Adrenal gland (tissue), 12 donors: Measurements from ENCODE around the gene TMEM132C. TPM values are rescaled to one million over a fixed set of nuclear protein-coding genes. Genes with fewer than 3 reads are reported as not detected.

Experiments
- DNase-seq, 7 donors: peaks; one replicate each; pipeline ENCODE4 v3.0.0-alpha.2; 2019 to 2020
- H3K27ac ChIP-seq, 5 donors: fragments of 200-600 bp; sonication (generic) in 4 of 5; 1 replicate in 3 of 5; 2 replicates in 2 of 5; pipeline versions ENCODE4 v1.5.1 to v1.8.0; 2016 to 2020; ENCODE audit warnings: mild to moderate bottlenecking in 1 of 5
- H3K27me3 ChIP-seq: fragments of 200-600 bp; 2 replicates; pipeline ENCODE4 v1.8.0; 2021
- H3K36me3 ChIP-seq, 2 donors: fragments of 200-600 bp; replicated peaks in 1 of 2; 1 replicate in 1 of 2; 2 replicates in 1 of 2; pipeline versions ENCODE4 v1.5.1 to v1.8.0; 2018 to 2022
- H3K4me1 ChIP-seq, 2 donors: fragments of 200-600 bp; replicated peaks in 1 of 2; 1 replicate in 1 of 2; 2 replicates in 1 of 2; pipeline versions ENCODE4 v1.5.1 to v1.8.0; 2018 to 2021
- H3K4me3 ChIP-seq, 4 donors: fragments of 200-600 bp; sonication (generic) in 3 of 4; one replicate each; pipeline ENCODE4 v1.5.1; 2016 to 2018
- H3K9me3 ChIP-seq, 3 donors: fragments of 200-600 bp; sonication (generic) in 1 of 3; replicated peaks in 1 of 3; 1 replicate in 2 of 3; 2 replicates in 1 of 3; pipeline versions ENCODE4 v1.5.1 to v1.8.0; 2016 to 2021
- POLR2A ChIP-seq, 2 donors: fragments of 450-650 bp; IDR thresholded peaks; one replicate each; pipeline ENCODE4 v1.6.1; 2017; ENCODE audit warnings: antibody characterized with exemption in 2 of 2, mild to moderate bottlenecking in 2 of 2, moderate library complexity in 1 of 2
- WGBS, 4 donors: extraction: QIAGEN DNeasy Blood & Tissue Kit in 2 of 4; methylation state at CpG; one replicate each; pipeline versions ENCODE4 v1.1.5 to v1.1.7; 2013 to 2017; 5-methylcytosine and 5-hydroxymethylcytosine counted together
- intact Hi-C, 2 donors: fragments of 100-400 bp; cut with DNase I; formaldehyde crosslinking; loops; one replicate each; pipeline versions ENCODE4 v1.14.1 to v1.15.0; 2022 to 2023
- polyA plus RNA-seq, 3 donors: library from polyadenylated mRNA; stranded (reverse); fragments of 200-250 nt in 2 of 3; fragments of 350-450 nt in 1 of 3; fragmentation: Illumina TruSeq in 1 of 3; extraction: RNeasy Lipid Tissue Mini Kit (QIAGEN cat#74804) in 1 of 3; gene quantifications; one replicate each; pipeline ENCODE4 v1.2.3, GENCODE V29; 2013 to 2014
- total RNA-seq, 9 donors: library from RNA; depleted of rRNA in 4 of 9; stranded (reverse); fragments of >200 nt in 4 of 9; fragments of 120-200 nt in 1 of 9; fragmentation: NEBNext Ultra II Directional in 1 of 9; extraction: Animal tissue kit (Norgen Biotek cat#: 25700) in 1 of 9; gene quantifications; one replicate each; pipeline versions ENCODE4 v1.1.0 to v1.2.4, GENCODE V29; 2013 to 2023
- TF ChIP-seq, protein P1 (sequence below), 6 experiments: fragments of 450-650 bp in 4 of 6; fragments of 200-600 bp in 2 of 6; sonication (generic) in 1 of 6; IDR thresholded peaks; 1 replicate in 5 of 6; 2 replicates in 1 of 6; pipeline versions ENCODE4 v1.5.1 to v1.8.0; 2016 to 2021; ENCODE audit warnings: antibody characterized with exemption in 6 of 6, mild to moderate bottlenecking in 2 of 6, moderate library complexity in 1 of 6
- donor health status: healthy with polysubstance abuse.
- donor health status: Bipolar disorder and iron deficiency.
- donor health status: DM: yes; HTN: yes; CAD: no.
- donor health status: DM: no; HTN: no; CAD: no.
- donor health status: DM: no; HTN: no; CAD: no.
- donor health status: DM: yes; HTN: yes; CAD: no.

TMEM132C gene
- total and polyA plus RNA-seq, 12 donors: 1.2 to 4.2 (median 2.5) TPM

DNA sequence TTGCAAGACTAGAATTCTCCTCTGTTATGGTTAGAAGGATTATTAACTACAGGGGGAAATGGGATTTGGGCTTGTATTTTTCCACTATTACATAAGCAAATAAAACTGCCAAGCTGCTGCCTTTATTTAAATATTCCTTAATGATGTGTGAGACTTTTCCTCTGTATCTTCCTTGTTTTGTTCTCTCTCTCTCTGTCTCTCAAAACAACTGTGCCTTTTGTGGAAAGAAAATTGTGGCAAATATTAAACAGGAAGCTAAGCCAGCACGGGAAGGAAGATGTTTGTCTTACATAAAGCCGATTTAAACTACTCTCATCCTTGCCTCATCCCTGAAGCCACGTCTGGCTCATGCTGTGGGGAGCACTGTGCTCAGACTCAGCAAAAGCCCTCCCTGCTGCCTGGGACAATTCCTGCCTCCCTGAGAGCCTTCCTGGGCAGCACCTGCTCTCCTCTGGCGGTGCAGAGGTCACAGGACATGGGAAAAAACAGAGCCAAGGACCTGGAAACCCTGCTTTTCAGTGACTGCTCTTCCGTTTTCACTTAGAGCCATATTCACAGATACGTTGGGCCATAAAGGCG is 319.6 kb downstream of the TMEM132C start:
- Histone ChIP-seq H3K4me3 (no peak overlapping the region), H3K4me1 (no peaks in the 10 kb centered on the region), H3K36me3 (no peaks in the 10 kb centered on the region), H3K27ac (no peak overlapping the region), H3K27me3 (no peaks in the 10 kb centered on the region), H3K9me3 (no peaks in the 10 kb centered on the region)
- 44 to 50% (median 47%) methylated on average over 7 of the region's 7 CpGs for WGBS, 4 donors
- TF ChIP-seq, protein P1, sequence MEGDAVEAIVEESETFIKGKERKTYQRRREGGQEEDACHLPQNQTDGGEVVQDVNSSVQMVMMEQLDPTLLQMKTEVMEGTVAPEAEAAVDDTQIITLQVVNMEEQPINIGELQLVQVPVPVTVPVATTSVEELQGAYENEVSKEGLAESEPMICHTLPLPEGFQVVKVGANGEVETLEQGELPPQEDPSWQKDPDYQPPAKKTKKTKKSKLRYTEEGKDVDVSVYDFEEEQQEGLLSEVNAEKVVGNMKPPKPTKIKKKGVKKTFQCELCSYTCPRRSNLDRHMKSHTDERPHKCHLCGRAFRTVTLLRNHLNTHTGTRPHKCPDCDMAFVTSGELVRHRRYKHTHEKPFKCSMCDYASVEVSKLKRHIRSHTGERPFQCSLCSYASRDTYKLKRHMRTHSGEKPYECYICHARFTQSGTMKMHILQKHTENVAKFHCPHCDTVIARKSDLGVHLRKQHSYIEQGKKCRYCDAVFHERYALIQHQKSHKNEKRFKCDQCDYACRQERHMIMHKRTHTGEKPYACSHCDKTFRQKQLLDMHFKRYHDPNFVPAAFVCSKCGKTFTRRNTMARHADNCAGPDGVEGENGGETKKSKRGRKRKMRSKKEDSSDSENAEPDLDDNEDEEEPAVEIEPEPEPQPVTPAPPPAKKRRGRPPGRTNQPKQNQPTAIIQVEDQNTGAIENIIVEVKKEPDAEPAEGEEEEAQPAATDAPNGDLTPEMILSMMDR (IDR thresholded peaks at IDR 0.05): no peak
- no peak for TF ChIP-seq POLR2A (IDR thresholded peaks at IDR 0.05)
- intact Hi-C loops: no loop called here
- DNase-seq: no peak

DNA sequence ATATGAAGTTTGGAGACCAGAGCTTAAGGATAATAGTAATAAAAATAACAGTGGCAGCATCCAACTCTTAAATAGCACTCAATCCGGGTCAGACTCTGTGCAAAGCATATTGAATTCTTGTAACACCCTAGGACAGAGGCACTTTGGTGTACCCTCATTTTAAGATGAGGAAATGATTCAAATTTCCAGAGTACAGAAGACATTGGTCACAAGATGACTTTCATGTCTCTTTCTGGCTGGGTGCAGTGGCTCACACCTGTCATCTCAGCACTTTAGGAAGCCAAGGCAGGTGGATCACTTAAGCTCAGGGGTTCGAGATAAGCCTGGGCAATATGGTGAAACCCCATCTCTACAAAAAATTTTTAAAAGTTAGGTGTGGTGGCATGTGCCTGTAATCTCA is 320.9 kb downstream of the TMEM132C start:
- H3K27ac ChIP-seq: no peak overlapping the region
- WGBS, 4 donors: 47 to 67% (median 56%) methylated on average over 2 of the region's 2 CpGs
- no peaks in the 10 kb centered on the region for H3K9me3 ChIP-seq
- no peaks in the 10 kb centered on the region for H3K4me1 ChIP-seq
- TF ChIP-seq, protein P1 (IDR thresholded peaks at IDR 0.05): no peak
- no peak for TF ChIP-seq POLR2A (IDR thresholded peaks at IDR 0.05)
- H3K4me3 ChIP-seq: no peak overlapping the region
- no peaks in the 10 kb centered on the region for H3K27me3 ChIP-seq
- no peaks in the 10 kb centered on the region for H3K36me3 ChIP-seq
- no peak for DNase-seq
- intact Hi-C loops: no loop called here

DNA sequence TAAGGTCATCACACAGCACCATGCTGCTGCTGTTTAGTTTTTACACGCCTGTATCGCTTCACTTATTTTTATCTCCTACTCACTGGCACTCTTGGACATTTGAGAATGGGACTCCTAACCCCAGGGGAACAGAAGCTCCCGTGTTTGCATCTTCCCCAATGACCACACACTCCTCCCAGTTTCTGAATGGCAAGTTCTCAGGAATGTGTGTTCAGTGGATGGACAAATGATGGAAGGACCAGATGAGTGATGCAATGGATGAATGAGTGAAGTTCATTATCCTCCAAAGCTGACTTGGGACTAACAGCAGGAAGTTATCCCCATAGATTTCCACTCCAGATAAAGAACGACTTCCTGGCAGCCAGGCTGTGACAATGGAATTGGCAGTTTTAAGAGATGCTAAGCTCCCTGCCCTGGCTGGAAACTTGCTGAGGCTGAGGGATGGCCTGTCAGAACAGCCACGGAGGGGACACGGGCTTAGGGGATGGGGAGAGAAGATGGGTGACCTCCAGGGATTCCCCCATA is 325.3 kb downstream of the TMEM132C start:
- 41 to 47% (median 45%) methylated on average over 5 to 6 of the region's 6 CpGs for WGBS, 4 donors
- Histone ChIP-seq H3K9me3 (no peaks in the 10 kb centered on the region), H3K27me3 (no peaks in the 10 kb centered on the region), H3K4me1 (no peaks in the 10 kb centered on the region), H3K36me3 (no peaks in the 10 kb centered on the region), H3K27ac (no peak overlapping the region), H3K4me3 (no peak overlapping the region)
- intact Hi-C loops: no loop called here
- TF ChIP-seq, protein P1 (IDR thresholded peaks at IDR 0.05): no peak
- no peak for TF ChIP-seq POLR2A (IDR thresholded peaks at IDR 0.05)
- no peak for DNase-seq

DNA sequence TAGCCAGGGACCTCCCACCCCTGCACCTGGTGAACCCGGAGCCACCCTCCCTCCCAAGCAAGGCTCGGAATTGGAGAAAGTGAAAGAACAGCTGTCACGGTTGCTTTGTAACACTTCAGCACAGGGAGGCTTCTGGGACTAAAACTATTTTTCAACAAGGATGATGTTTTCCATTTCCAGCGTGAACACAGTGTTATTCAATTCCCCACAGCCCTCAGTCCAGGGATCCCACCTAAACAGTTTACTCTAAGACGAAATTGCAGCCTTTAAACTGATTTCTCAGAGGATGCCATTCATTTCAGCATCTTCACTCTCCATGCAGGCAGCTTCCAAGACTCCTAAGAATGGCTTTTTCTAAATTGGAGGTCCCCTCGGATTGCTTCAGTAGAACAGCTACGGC is 327.6 kb downstream of the TMEM132C start:
- H3K27ac ChIP-seq: no peak overlapping the region
- H3K9me3 ChIP-seq: no peaks in the 10 kb centered on the region
- TF ChIP-seq, protein P1 (IDR thresholded peaks at IDR 0.05): no peak
- no peak for TF ChIP-seq POLR2A (IDR thresholded peaks at IDR 0.05)
- H3K36me3 ChIP-seq: no peaks in the 10 kb centered on the region
- H3K4me3 ChIP-seq: no peak overlapping the region
- H3K27me3 ChIP-seq: no peaks in the 10 kb centered on the region
- 50 to 59% (median 52%) methylated on average over 6 to 7 of the region's 7 CpGs for WGBS, 4 donors
- intact Hi-C loops: no loop called here
- H3K4me1 ChIP-seq: no peaks in the 10 kb centered on the region
- DNase-seq: no peak
